ENCODE data around the gene RFNG.
A peak's percentile ranks its signal among the peaks of the same experiment; 100 is the strongest.
"Not testable (repeated sequence)": the region's sequence is repeated elsewhere in the genome, so short reads cannot be mapped to it uniquely, and the experiment has no call there.

The RFNG gene

GRCh38 chr17:82041144-82041814 lies 10.3 kb downstream of the RFNG start:
- DNase-seq: no peak

GRCh38 chr17:82039695-82040299 lies 11.8 kb downstream of the RFNG start:
- no peak for DNase-seq

- DNase-seq: not testable (repeated sequence)
These were observed 12.7 kb downstream of the RFNG start for GRCh38 chr17:82038796-82039409.

GRCh38 chr17:82037889-82038195 lies 13.8 kb downstream of the RFNG start:
- DNase-seq: no peak

GRCh38 chr17:82037092-82037888 lies 14.3 kb downstream of the RFNG start, which contains the start of gene DCXR:
TSS of gene DCXR (minus strand) at chr17:82037697. CDS start at chr17:82037682, 15 bp downstream.
- DNase-seq: peak; percentile 98

GRCh38 chr17:82036634-82037091 lies 14.9 kb downstream of the RFNG start:
- no peak for DNase-seq

- DNase-seq: no peak
These were observed 15.5 kb downstream of the RFNG start for GRCh38 chr17:82035956-82036633.

GRCh38 chr17:82035488-82035887 lies 16.1 kb downstream of the RFNG start:
- DNase-seq: no peak

GRCh38 chr17:82034371-82035011 lies 17.1 kb downstream of the RFNG start:
- no peak for DNase-seq

GRCh38 chr17:82033359-82034085 lies 18.1 kb downstream of the RFNG start:
- DNase-seq: no peak

GRCh38 chr17:82031885-82032627 lies 19.6 kb downstream of the RFNG start:
- peak; percentile 61 to 68 for DNase-seq

GRCh38 chr17:82031303-82031884 lies 20.2 kb downstream of the RFNG start, which contains the start of gene RAC3:
TSS of gene RAC3 (plus strand) at chr17:82031678. CDS start at chr17:82031762, 84 bp downstream.
- peak; percentile 46 to 58 for DNase-seq

GRCh38 chr17:82030470-82031302 lies 20.9 kb downstream of the RFNG start:
- peak; percentile 79 to 84 for DNase-seq

GRCh38 chr17:82029990-82030469 lies 21.6 kb downstream of the RFNG start:
- no peak for DNase-seq

GRCh38 chr17:82029391-82029790 lies 22.2 kb downstream of the RFNG start:
- DNase-seq: no peak

- no peak for DNase-seq
These were observed 22.6 kb downstream of the RFNG start for GRCh38 chr17:82028966-82029365.

GRCh38 chr17:82028246-82028645 lies 23.4 kb downstream of the RFNG start:
- DNase-seq: no peak

- no peak for DNase-seq
These were observed 26.1 kb downstream of the RFNG start for GRCh38 chr17:82025401-82026107.

GRCh38 chr17:82024859-82025258 lies 26.8 kb downstream of the RFNG start:
- DNase-seq: no peak

Measured in NCI-H2081 (cell line).